ENCODE measurements around the gene LRRC45. TPM values are rescaled to one million over a fixed set of nuclear protein-coding genes. Genes with fewer than 3 reads are reported as not detected.
A peak's percentile ranks its signal among the peaks of the same experiment; 100 is the strongest.

The LRRC45 gene
- polyA plus RNA-seq, 1 experiment: 3.4 TPM

GRCh38 chr17:82034371-82035011, 11.4 kb downstream of the LRRC45 start:
- ChIA-PET CTCF (no interaction called here), POLR2A (no interaction called here)
- no peaks in the 10 kb centered on the region; the same call in 1 of the 2 replicates for H3K9me3 ChIP-seq (ENCODE audit: control insufficient read depth, insufficient read depth, low read length)
- DNase-seq (ENCODE audit: low read depth, low spot score): no peak
- H3K27me3 ChIP-seq (ENCODE audit: control insufficient read depth, insufficient read depth, low read length): no peaks in the 10 kb centered on the region
- H3K4me3 ChIP-seq (ENCODE audit: low read depth, low read length): no peak overlapping the region
- TF ChIP-seq, protein P1, sequence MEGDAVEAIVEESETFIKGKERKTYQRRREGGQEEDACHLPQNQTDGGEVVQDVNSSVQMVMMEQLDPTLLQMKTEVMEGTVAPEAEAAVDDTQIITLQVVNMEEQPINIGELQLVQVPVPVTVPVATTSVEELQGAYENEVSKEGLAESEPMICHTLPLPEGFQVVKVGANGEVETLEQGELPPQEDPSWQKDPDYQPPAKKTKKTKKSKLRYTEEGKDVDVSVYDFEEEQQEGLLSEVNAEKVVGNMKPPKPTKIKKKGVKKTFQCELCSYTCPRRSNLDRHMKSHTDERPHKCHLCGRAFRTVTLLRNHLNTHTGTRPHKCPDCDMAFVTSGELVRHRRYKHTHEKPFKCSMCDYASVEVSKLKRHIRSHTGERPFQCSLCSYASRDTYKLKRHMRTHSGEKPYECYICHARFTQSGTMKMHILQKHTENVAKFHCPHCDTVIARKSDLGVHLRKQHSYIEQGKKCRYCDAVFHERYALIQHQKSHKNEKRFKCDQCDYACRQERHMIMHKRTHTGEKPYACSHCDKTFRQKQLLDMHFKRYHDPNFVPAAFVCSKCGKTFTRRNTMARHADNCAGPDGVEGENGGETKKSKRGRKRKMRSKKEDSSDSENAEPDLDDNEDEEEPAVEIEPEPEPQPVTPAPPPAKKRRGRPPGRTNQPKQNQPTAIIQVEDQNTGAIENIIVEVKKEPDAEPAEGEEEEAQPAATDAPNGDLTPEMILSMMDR (IDR thresholded peaks at IDR 0.05; ENCODE audit: low read depth, low read length): no peak
- no peak overlapping the region for H3K27ac ChIP-seq (ENCODE audit: low read depth, low read length)

- no peak overlapping the region for H3K27ac ChIP-seq (ENCODE audit: low read depth, low read length)
- TF ChIP-seq, protein P1 (IDR thresholded peaks at IDR 0.05; ENCODE audit: low read depth, low read length): no peak
- H3K4me3 ChIP-seq (ENCODE audit: low read depth, low read length): no peak overlapping the region
- DNase-seq (ENCODE audit: low read depth, low spot score): no peak
- ChIA-PET POLR2A (interaction anchor here (0.6 kb wide), 1 partner anchor 174 kb away, joined by 4 read pairs; no protein-coding TSS in a partner anchor), CTCF (no interaction called here)
- no peaks in the 10 kb centered on the region for H3K27me3 ChIP-seq (ENCODE audit: control insufficient read depth, insufficient read depth, low read length)
- no peaks in the 10 kb centered on the region; the same call in 1 of the 2 replicates for H3K9me3 ChIP-seq (ENCODE audit: control insufficient read depth, insufficient read depth, low read length)
Observed at GRCh38 chr17:82035488-82035887, 12.4 kb downstream of the LRRC45 start.

- Histone ChIP-seq H3K27me3 (ENCODE audit: control insufficient read depth, insufficient read depth, low read length) (no peaks in the 10 kb centered on the region), H3K27ac (ENCODE audit: low read depth, low read length) (no peak overlapping the region), H3K9me3 (ENCODE audit: control insufficient read depth, insufficient read depth, low read length) (no peaks in the 10 kb centered on the region; the same call in 1 of the 2 replicates), H3K4me3 (ENCODE audit: low read depth, low read length) (peak overlapping the region; percentile 74; the same call in 1 of the 2 replicates)
- CTCF ChIA-PET: interaction anchor here (0.5 to 1.2 kb wide), 3 partner anchors 74 to 123 kb away, joined by 3 to 4 read pairs (median 3); no protein-coding TSS in a partner anchor
- DNase-seq (ENCODE audit: low read depth, low spot score): no peak
- TF ChIP-seq, protein P1 (IDR thresholded peaks at IDR 0.05; ENCODE audit: low read depth, low read length): no peak
- POLR2A ChIA-PET: no interaction called here
Observed at GRCh38 chr17:82035956-82036633, 13.0 kb downstream of the LRRC45 start.

GRCh38 chr17:82036634-82037091, 13.6 kb downstream of the LRRC45 start:
- Histone ChIP-seq H3K9me3 (ENCODE audit: control insufficient read depth, insufficient read depth, low read length) (no peaks in the 10 kb centered on the region; the same call in 1 of the 2 replicates), H3K27ac (ENCODE audit: low read depth, low read length) (peak overlapping the region; percentile 61), H3K4me3 (ENCODE audit: low read depth, low read length) (peak overlapping the region; percentile 74), H3K27me3 (ENCODE audit: control insufficient read depth, insufficient read depth, low read length) (no peaks in the 10 kb centered on the region)
- TF ChIP-seq, protein P1 (IDR thresholded peaks at IDR 0.05; ENCODE audit: low read depth, low read length): no peak
- ChIA-PET POLR2A (no interaction called here), CTCF (interaction anchor here (0.6 to 1.3 kb wide), 3 partner anchors 77 to 122 kb away, joined by 3 to 6 read pairs (median 4); no protein-coding TSS in a partner anchor)
- no peak for DNase-seq (ENCODE audit: low read depth, low spot score)

All from AG04450 (cell line).